Lung (tissue), 12 donors: ENCODE data around the gene TRIM41. TPM values are rescaled to one million over a fixed set of nuclear protein-coding genes. Genes with fewer than 3 reads are reported as not detected.

ENCODE experiments used
- ATAC-seq: fragments of 200-7000 bp; cut with Tn5 transposase; one replicate; pipeline ENCODE4 v1.9.1; 2020; ENCODE audit warnings: moderate number of reproducible peaks; ENCODE audit not compliant: insufficient read depth, low FRiP score
- DNase-seq, 3 donors: peaks; one replicate each; pipeline ENCODE4 v3.0.0-alpha.2; 2013 to 2017
- H3K27ac ChIP-seq, 2 donors: one replicate each; pipeline ENCODE4 v1.5.1; 2013; ENCODE audit warnings: mild to moderate bottlenecking in 2 of 2, moderate library complexity in 2 of 2, control low read depth in 1 of 2, inconsistent platforms in 1 of 2, low read depth in 1 of 2, low read length in 1 of 2
- H3K27me3 ChIP-seq, 3 donors: one replicate each; pipeline ENCODE4 v1.5.1; 2013; ENCODE audit warnings: low read length in 2 of 3; ENCODE audit not compliant: control insufficient read depth in 3 of 3, insufficient read depth in 3 of 3
- H3K36me3 ChIP-seq, 4 donors: one replicate each; pipeline ENCODE4 v1.5.1; 2013; ENCODE audit warnings: low read length in 4 of 4, mild to moderate bottlenecking in 1 of 4, moderate library complexity in 1 of 4; ENCODE audit not compliant: control insufficient read depth in 4 of 4, insufficient read depth in 4 of 4
- H3K4me1 ChIP-seq, 5 donors: one replicate each; pipeline ENCODE4 v1.5.1; 2013; ENCODE audit warnings: low read length in 5 of 5, mild to moderate bottlenecking in 2 of 5, moderate library complexity in 1 of 5; ENCODE audit not compliant: control insufficient read depth in 5 of 5, insufficient read depth in 5 of 5
- H3K4me3 ChIP-seq: one replicate; pipeline ENCODE4 v1.5.1; 2013; ENCODE audit warnings: mild to moderate bottlenecking, control low read depth, moderate library complexity
- H3K9ac ChIP-seq, 2 donors: one replicate each; pipeline ENCODE4 v1.5.1; 2013; ENCODE audit warnings: low read length in 2 of 2, control low read depth in 1 of 2; ENCODE audit not compliant: insufficient read depth in 1 of 2
- H3K9me3 ChIP-seq, 4 donors: one replicate each; pipeline ENCODE4 v1.5.1; 2013; ENCODE audit warnings: low read length in 3 of 4, mild to moderate bottlenecking in 1 of 4, moderate library complexity in 1 of 4; ENCODE audit not compliant: control insufficient read depth in 4 of 4, insufficient read depth in 3 of 4
- WGBS, 2 donors: extraction: QIAGEN DNeasy Blood & Tissue Kit; methylation state at CpG; one replicate each; pipeline ENCODE4 v1.1.7; 2013; 5-methylcytosine and 5-hydroxymethylcytosine counted together
- polyA plus RNA-seq, 2 donors: library from polyadenylated mRNA; stranded (reverse); fragments of 200-250 nt; gene quantifications; one replicate each; pipeline ENCODE4 v1.2.1, GENCODE V29; 2013
- total RNA-seq, 2 donors: library from RNA; depleted of rRNA in 1 of 2; stranded (reverse); fragments of >200 nt in 1 of 2; gene quantifications; one replicate each; pipeline ENCODE4 v1.2.1, GENCODE V29; 2014 to 2021
- TF ChIP-seq, protein P1 (sequence below): IDR thresholded peaks from 2 replicates; pipeline ENCODE4 v1.5.1; 2012; ENCODE audit warnings: mild to moderate bottlenecking; ENCODE audit errors: control extremely low read depth, extremely low read depth
- donor health status: control.
- donor health status: control.
- donor health status: Bipolar disorder and iron deficiency.
- donor health status: healthy.
- donor health status: DM: yes; HTN: yes; CAD: no.

The TRIM41 gene
- total and polyA plus RNA-seq, 4 donors, result 13.1 to 38.6 (median 22.2) TPM

DNA sequence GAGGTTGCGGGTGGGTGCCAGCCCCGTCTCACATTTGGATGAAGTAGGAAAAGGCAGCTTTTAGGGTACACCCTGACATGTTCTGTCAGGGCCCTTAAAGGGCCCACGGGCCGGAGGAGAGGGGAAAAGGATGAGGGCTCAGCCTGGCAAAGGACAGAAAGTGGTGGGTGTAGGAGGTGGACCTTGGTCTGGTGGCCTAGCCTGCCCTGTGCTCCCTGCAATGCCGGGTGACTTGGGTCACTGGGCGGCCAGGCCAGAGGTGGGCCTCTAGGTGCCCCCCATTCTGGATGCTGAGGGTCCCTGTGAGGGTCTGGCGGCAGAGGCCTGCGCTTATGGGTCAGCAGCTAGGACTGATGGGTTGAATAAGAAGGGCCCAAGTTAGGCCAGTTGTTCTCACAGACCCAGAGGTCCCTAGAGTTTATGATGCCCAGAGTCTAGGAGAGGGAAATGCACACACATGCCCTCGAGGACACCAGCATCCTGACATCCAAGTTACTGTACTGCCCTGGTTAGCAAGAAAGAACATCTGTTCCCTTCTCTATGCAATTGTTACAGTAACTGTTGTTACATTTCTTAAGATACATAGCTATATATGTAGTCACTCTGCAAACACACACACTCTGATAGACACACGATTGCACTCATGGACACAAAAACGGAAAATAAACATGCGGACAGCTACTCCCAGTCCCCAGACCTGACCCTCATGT lies 30.6 kb upstream of the TRIM41 start:
- WGBS, 2 donors, result 52 to 69% methylated on average over 10 to 12 of the region's 12 CpGs
- TF ChIP-seq, protein P1, sequence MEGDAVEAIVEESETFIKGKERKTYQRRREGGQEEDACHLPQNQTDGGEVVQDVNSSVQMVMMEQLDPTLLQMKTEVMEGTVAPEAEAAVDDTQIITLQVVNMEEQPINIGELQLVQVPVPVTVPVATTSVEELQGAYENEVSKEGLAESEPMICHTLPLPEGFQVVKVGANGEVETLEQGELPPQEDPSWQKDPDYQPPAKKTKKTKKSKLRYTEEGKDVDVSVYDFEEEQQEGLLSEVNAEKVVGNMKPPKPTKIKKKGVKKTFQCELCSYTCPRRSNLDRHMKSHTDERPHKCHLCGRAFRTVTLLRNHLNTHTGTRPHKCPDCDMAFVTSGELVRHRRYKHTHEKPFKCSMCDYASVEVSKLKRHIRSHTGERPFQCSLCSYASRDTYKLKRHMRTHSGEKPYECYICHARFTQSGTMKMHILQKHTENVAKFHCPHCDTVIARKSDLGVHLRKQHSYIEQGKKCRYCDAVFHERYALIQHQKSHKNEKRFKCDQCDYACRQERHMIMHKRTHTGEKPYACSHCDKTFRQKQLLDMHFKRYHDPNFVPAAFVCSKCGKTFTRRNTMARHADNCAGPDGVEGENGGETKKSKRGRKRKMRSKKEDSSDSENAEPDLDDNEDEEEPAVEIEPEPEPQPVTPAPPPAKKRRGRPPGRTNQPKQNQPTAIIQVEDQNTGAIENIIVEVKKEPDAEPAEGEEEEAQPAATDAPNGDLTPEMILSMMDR, result no peak
- peak overlapping the region; percentile 92 to 95 for H3K27ac ChIP-seq
- peak overlapping the region; percentile 65 to 74 for H3K9ac ChIP-seq
- no peak for ATAC-seq
- no peaks in the 10 kb centered on the region for H3K9me3 ChIP-seq
- peak in 1 of 3 donors; percentile 10 for DNase-seq
- no peaks in the 10 kb centered on the region for H3K27me3 ChIP-seq
- H3K36me3 ChIP-seq, result no peaks in the 10 kb centered on the region
- H3K4me3 ChIP-seq, result peak overlapping the region; percentile 86
- H3K4me1 ChIP-seq, result peaks cover 0 to 22% (median 4%) of the 10 kb centered on the region in 5 donors

DNA sequence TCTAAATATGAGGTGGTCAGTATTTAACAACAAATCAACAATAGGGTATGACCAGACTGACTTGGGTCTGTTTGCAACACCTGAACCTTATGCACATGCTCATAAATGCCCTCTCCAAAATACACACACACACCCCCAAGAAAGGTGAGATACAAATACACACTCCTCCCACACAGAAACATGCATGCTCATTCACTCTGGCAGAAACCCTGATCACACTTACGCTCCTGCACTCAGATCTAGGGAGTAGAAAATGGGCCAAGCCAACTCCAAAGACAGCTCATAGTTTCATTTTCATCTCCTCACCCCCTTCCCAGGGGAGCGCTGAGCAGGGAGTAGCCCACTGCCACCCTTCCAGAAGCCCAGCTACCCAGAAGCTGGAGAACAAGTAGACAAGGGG lies 29.4 kb upstream of the TRIM41 start:
- Histone ChIP-seq H3K4me1 (peaks cover 0 to 22% (median 4%) of the 10 kb centered on the region in 5 donors), H3K27me3 (no peaks in the 10 kb centered on the region), H3K36me3 (no peaks in the 10 kb centered on the region), H3K9me3 (no peaks in the 10 kb centered on the region), H3K4me3 (no peak overlapping the region), H3K9ac (no peak overlapping the region), H3K27ac (no peak overlapping the region)
- DNase-seq (no peak), ATAC-seq (no peak)
- TF ChIP-seq, protein P1, result no peak
- 62 to 96% methylated on average over 2 of the region's 2 CpGs for WGBS, 2 donors

DNA sequence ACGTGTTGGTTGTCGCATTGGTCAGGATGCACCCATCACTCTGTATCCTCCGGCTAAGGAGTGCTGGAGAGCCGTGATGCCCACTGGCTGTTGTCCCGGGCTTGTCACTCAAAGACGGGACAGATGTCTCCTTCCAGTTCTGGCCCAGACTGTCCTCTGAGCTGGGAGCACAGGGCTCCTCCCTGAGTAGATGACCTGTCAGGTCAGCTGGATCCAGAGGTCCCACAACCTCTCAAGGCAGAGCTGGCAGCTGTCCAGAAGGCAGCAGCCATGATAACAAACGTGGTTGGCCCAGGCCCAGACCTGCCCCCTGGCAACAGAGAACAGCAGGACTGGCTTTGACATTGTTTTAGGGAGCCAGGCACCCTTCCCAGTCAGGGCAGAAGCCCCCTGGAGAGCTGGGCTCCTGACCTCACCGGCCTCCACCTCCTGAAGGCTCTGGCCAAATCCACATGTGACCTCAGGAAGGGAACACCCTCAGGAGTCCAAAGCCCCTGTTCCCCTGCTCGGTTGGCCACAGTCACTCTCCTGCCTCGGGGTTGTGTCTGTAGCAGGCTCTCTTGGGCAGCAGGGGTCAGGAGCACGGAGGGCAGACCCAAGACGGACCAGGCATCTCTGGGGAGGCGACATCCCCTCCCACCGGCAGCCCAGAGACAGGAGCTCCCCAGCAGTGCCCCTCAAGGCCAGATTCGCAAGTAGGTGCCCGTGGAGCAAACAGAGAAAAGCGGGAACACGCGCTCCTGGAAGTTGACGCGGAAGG lies 28.4 kb upstream of the TRIM41 start:
- TF ChIP-seq, protein P1, result no peak
- Histone ChIP-seq H3K36me3 (no peaks in the 10 kb centered on the region), H3K4me3 (no peak overlapping the region), H3K4me1 (peaks cover 0 to 22% (median 4%) of the 10 kb centered on the region in 5 donors), H3K9ac (no peak overlapping the region), H3K27ac (no peak overlapping the region), H3K9me3 (no peaks in the 10 kb centered on the region), H3K27me3 (peaks cover 0 to 4% (median under 1%) of the 10 kb centered on the region in 3 donors)
- DNase-seq (peak in 2 of 3 donors; percentile 23 to 38), ATAC-seq (no peak)
- WGBS, 2 donors, result 77 to 78% methylated on average over 21 of the region's 21 CpGs
